ENCODE results near the gene ZNF729.

DNA sequence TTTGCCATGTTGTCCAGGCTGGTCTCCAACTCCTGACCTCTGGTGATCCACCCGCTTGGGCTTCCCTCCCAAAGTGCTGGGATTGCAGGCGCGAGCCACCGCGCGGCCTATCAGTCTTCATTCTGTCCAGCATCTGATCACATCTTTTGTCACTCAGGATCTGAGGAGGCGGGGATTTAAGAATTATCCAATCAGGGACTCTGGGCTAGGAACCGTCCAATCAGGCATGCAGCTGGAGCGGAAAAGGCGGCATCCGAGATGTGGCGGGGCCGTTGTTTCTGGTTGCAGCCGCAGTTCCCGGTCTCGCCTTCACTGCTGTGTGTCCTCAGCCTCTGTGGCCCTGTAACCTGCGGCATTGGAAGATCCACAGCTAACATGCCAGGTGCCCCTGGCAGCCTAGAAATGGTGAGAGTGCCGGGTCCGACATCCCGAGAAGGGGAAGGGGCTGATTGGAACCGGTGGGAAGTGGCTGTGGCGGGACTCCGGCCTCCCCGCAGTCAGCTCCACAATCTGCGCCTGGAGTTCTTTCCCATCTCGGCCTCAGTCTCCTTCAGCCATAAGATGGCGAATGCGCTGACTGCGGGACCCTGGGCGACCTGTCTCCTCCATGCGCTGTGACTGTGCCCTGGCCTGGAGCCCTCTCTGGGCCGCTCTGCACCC lies at the start of gene ZNF729:
- TF ChIP-seq, protein P1, sequence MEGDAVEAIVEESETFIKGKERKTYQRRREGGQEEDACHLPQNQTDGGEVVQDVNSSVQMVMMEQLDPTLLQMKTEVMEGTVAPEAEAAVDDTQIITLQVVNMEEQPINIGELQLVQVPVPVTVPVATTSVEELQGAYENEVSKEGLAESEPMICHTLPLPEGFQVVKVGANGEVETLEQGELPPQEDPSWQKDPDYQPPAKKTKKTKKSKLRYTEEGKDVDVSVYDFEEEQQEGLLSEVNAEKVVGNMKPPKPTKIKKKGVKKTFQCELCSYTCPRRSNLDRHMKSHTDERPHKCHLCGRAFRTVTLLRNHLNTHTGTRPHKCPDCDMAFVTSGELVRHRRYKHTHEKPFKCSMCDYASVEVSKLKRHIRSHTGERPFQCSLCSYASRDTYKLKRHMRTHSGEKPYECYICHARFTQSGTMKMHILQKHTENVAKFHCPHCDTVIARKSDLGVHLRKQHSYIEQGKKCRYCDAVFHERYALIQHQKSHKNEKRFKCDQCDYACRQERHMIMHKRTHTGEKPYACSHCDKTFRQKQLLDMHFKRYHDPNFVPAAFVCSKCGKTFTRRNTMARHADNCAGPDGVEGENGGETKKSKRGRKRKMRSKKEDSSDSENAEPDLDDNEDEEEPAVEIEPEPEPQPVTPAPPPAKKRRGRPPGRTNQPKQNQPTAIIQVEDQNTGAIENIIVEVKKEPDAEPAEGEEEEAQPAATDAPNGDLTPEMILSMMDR (IDR thresholded peaks at IDR 0.05; ENCODE audit: borderline replicate concordance, extremely low read depth, low read length, poor library complexity, severe bottlenecking): no peak
- no peak for TF ChIP-seq EZH2 (IDR thresholded peaks at IDR 0.05; ENCODE audit: borderline replicate concordance, low read depth, low read length, severe bottlenecking)

All from DND-41 (cell line).